Measurements from ENCODE around the gene EPS8L1. TPM values are rescaled to one million over a fixed set of nuclear protein-coding genes. Genes with fewer than 3 reads are reported as not detected.
A peak's percentile ranks its signal among the peaks of the same experiment; 100 is the strongest.

Gene EPS8L1
- total RNA-seq, 1 donor from 2014 or later = 1.9 TPM

DNA sequence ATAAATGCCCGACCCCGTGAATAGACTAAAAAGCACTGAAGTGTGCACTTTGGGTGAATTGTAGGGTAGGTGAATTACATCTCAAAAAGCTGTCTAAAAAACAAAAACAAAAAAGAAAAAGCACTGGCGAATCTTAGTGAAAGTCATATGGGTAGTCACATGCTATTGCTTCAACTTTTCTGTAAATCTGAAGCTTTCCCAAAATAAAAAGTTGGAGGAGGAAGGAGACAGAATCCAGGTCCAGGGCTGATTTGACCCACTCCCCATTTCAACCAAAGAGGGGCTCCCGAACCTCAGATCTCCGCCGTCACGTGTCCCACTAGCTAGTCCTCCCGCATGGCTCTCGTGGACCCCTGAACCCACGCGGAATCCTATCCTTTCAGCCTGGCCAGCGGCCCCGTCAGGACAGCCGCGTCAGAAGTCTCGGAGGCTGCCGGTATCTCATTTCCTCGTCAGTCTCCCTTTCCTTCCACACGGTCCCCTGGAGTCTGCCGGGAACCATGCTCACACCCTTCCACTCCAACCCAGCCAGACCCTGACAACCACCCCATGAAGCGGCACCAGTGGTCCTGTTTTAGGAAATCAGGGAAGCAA is 35.7 kb downstream of the EPS8L1 start:
- no peak for DNase-seq (ENCODE audit: low spot score)
- intact Hi-C loops (cut with DNase I) = no loop called here

DNA sequence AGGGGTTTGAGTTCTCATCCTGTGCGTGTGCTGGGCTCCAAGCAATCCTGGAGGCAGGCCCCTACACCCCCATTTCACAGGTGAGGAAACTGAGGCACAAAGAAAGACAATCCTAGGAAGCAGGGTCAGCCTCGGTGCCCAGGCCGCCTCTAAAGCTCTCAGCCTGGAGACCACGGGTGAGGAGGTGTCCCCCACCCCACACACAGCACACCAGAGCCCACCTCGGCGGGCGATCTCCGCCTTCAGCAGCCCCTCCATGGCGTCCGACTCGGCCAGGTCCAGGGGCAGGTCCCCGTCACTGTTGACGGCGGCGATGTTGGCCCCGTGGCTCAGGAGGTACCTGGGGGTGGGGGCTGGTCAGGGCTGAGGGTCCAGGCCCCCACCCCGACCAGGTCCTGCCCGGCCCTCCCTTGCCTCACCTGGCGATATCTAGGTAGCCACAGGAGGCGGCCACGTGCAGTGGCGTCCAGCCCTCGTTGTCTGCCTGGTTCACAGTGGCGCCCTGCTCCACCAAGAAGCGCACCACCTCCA is 36.6 kb downstream of the EPS8L1 start:
- DNase-seq (ENCODE audit: low spot score) = no peak

DNA sequence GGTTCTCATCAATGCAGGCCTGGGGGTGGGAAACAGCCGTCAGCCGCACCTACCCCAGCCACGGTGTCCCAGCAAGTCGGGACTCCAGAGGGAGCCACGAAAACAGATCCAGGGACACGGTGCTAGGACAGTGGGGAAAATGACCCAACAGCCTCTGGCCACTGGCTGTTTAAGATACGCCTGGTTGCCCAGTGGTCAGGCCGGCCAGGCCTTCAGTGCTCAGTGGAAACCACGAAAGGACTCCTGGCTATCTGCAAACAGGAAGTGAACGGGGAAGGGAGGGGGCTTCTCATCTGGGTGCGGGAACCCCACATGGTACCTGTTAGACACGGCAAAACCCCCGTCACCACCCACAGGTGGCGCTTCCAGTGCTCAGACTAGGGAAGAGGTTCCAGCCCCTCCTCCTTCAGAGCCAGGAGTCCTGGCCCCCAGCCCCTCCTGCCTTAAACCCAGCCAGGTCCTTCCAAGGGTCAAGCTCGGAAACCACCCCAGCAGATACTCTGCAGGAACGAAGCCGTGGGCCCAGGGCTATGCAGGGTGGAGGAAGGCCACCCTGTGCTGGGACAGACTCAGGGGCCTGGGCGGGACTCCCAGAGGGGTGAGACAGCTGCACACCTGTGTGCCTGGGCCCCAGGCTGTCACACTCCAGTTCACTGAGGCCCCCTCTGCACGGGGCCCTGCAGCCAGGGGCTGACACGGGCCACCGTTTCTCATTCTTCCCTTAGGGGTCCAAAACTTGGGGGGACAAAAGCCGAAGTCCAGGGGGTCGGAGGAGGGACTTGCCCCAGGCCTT is 37.3 kb downstream of the EPS8L1 start:
- no peak for DNase-seq (ENCODE audit: low spot score)

More for the DNA sequence above, 36.6 kb downstream of the EPS8L1 start:
- intact Hi-C loops (cut with DNase I) = no loop called here

DNA sequence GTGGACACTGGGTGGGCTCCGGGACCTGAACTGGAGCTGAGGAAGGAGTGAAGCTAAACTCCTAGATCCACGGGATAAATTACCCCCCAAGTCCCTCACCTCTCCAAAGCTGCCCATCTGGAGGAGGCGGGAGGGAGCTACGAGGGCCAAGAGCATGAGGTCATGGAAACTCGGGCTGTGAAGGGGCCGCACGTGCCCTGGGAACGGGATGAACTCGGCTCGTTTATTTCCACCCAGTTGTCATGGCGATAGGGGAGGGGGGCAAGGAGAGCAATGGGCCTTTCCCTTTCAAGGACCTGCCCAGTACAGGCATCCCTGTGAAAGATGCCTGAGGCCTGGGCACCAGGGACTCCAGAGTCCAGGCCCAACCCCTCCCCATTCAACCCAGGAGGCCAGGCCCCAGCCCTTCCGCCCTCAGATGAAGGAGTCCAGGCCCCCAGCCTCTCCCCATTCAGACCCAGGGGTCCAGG is 37.9 kb downstream of the EPS8L1 start:
- intact Hi-C loops (cut with DNase I) = no loop called here
- DNase-seq (ENCODE audit: low spot score) = peak; percentile 91

More for the DNA sequence above, 37.3 kb downstream of the EPS8L1 start:
- intact Hi-C loops (cut with DNase I) = no loop called here

DNA sequence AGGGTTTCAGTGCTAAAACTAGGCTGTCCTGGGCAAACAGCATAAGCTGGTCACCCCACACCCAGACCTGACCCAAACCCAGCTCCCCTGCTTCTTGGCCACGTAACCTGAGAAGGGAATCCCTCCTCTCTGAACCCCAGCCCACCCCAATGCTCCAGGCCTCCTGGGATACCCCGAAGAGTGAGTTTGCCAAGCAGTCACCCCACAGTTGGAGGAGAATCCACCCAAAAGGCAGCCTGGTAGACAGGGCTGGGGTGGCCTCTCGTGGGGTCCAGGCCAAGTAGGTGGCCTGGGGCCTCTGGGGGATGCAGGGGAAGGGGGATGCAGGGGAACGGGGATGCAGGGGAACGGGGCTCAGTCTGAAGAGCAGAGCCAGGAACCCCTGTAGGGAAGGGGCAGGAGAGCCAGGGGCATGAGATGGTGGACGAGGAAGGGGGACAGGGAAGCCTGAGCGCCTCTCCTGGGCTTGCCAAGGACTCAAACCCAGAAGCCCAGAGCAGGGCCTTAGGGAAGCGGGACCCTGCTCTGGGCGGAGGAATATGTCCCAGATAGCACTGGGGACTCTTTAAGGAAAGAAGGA is 39.0 kb downstream of the EPS8L1 start:
- DNase-seq (ENCODE audit: low spot score) = no peak
- intact Hi-C loops (cut with DNase I) = no loop called here

- intact Hi-C loops (cut with DNase I) = loop anchor here (2.0 kb wide), 1 partner anchor 43 kb away; no protein-coding TSS in a partner anchor
Observed at GRCh38 chr19:55115446-55116065, 39.9 kb downstream of the EPS8L1 start.

GRCh38 chr19:55116232-55116858 is 40.7 kb downstream of the EPS8L1 start:
- peak; percentile 89 for DNase-seq (ENCODE audit: low spot score)
- intact Hi-C loops (cut with DNase I) = loop anchor here (2.0 kb wide), 1 partner anchor 42 kb away; no protein-coding TSS in a partner anchor

More at GRCh38 chr19:55115446-55116065, 39.9 kb downstream of the EPS8L1 start:
- DNase-seq (ENCODE audit: low spot score) = no peak

- intact Hi-C loops (cut with DNase I) = loop anchor here (2.0 kb wide), 1 partner anchor 42 kb away; no protein-coding TSS in a partner anchor
Observed at GRCh38 chr19:55116859-55117662, 41.4 kb downstream of the EPS8L1 start, which contains the start of gene PPP1R12C. TSS of gene PPP1R12C (minus strand) at chr19:55117637. CDS start at chr19:55117543, 94 bp downstream.

DNA sequence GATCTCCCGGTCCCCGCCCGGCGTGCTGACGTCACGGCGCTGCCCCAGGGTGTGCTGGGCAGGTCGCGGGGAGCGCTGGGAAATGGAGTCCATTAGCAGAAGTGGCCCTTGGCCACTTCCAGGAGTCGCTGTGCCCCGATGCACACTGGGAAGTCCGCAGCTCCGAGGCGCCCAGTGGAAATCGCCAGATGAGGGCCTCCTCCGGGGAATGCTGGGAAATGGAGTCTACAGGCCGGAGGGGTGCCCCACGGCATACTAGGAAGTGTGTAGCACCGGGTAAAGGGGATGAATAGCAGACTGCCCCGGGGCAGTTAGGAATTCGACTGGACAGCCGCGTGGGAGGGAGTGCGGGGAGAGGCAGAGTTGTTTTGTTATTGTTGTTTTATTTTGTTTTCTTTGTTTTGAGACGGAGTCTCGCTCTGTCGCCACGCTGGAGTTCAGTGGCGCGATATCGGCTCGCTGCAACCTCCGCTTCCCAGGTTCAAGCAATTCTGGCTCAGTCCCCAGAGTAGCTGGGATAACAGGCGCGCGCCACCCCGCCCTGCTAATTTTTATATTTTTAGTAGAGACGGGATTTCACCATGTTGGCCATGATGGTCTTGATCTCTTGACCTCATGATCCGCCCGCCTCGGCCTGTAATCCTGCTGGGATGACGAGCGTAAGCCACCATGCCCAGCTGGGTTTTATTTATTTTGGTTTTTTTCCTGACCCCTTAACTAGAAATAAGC is 42.2 kb downstream of the EPS8L1 start:
- peak; percentile 100 for DNase-seq (ENCODE audit: low spot score)
- intact Hi-C loops (cut with DNase I) = loop anchor here (2.0 kb wide), 1 partner anchor 41 kb away; no protein-coding TSS in a partner anchor

More at GRCh38 chr19:55116859-55117662, 41.4 kb downstream of the EPS8L1 start, which contains the start of gene PPP1R12C:
- no peak for DNase-seq (ENCODE audit: low spot score)

GRCh38 chr19:55118401-55118991 is 42.8 kb downstream of the EPS8L1 start:
- intact Hi-C loops (cut with DNase I) = no loop called here
- no peak for DNase-seq (ENCODE audit: low spot score)

DNA sequence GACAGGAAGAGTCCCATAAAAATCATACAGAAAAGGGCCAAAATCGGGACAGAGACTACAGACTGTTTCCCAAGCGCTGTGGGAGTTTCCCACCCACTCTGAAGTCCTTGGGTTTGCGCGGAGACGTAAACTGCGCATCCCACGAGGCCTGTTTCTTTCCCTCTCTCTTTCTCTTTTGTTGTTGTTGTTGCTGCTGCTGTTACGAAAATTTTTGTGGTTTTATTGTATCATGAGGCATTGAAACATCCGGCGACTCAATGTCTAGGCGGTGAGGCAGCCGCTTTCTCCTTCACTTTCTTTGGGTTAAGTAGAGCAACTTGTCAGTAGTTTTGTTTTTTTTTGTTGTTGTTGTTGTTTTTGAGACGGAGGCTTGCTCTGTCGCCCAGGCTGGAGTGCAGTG is 43.4 kb downstream of the EPS8L1 start:
- intact Hi-C loops (cut with DNase I) = no loop called here

DNA sequence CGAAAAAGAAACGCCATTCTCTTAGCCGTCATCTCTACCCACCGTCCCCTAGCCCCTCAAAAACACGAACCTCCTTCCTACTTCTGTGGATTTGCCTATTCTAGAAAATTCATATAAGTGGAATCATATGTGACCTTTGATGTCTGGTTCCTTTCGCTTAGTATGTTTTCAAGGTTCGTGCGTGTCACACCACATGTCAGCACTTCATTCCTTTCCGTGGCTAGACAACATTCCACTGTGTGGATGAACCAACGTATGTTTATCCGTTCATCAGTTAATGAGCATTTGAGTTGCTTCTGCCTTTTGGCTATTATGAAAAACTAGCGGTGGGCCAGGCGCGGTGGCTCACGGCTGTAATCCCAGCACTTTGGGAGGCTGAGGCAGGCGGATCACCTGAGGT is 55.8 kb downstream of the EPS8L1 start:
- DNase-seq (ENCODE audit: low spot score) = no peak
- intact Hi-C loops (cut with DNase I) = no loop called here

More for the DNA sequence above, 43.4 kb downstream of the EPS8L1 start:
- no peak for DNase-seq (ENCODE audit: low spot score)

DNA sequence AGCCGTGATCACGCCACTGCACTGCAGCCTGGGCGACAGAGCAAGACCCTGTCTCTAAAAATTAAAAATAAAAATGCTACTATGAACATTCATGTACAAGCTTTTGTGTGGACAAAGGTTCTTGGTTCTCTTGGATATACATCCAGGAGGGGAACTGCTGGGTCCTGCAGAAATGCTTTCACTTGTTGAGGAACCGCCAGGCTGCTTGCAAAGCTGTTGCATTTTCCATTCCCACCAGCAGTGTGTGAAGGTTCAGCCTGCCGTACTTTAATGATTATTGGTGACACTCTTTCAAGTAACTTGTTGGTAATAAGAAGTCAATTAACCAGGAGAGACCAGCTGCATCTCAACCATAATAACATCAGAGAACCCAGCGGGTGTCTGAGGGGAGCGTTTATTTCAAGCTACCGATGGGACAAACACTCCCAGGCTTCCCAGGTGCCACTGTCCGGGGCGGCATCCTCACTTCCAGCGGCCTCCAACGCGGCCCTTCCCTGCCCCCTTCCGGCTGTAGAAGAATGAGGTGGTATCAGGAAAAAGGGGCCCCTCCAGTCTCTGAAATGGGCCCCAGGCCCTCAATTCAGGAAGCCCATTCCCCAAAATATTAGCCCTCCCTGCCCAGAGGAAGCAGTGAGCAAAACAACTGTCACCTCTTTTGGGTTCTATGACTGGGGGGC is 56.9 kb downstream of the EPS8L1 start:
- no peak for DNase-seq (ENCODE audit: low spot score)
- intact Hi-C loops (cut with DNase I) = no loop called here

- intact Hi-C loops (cut with DNase I) = no loop called here
- no peak for DNase-seq (ENCODE audit: low spot score)
Observed at GRCh38 chr19:55133639-55134444, 58.2 kb downstream of the EPS8L1 start.

GRCh38 chr19:55134736-55135135 is 59.1 kb downstream of the EPS8L1 start:
- DNase-seq (ENCODE audit: low spot score) = no peak
- intact Hi-C loops (cut with DNase I) = no loop called here
